H1 (cell line): Measurements from ENCODE around the gene GRK5. TPM values are rescaled to one million over a fixed set of nuclear protein-coding genes. Genes with fewer than 3 reads are reported as not detected.

ENCODE experiments used
- CTCF ChIA-PET: fragments of 300-600 bp; sonication (Branson Sonifier 250); formaldehyde crosslinking; loops from one replicate; lab custom pipeline; 2021; ENCODE audit not compliant: partially characterized antibody; lab: Charles Lee
- POLR2A ChIA-PET: fragments of 300-600 bp; sonication (Branson Sonifier 250); formaldehyde crosslinking; loops from one replicate; lab custom pipeline; 2021; ENCODE audit warnings: inconsistent platforms; ENCODE audit not compliant: partially characterized antibody; lab: Charles Lee
- DNase-seq, 2 experiments: peaks; one replicate each; pipeline versions ENCODE4 v3.0.0 to v3.0.0-alpha.2; 2010 to 2022; ENCODE audit warnings: low spot score in 2 of 2, low read depth in 1 of 2, mixed read lengths in 1 of 2
- FAIRE-seq: peaks from 2 replicates; lab custom pipeline; 2011; peaks lifted over from hg19 to GRCh38; lab: Jason Lieb, UNC
- H2AFZ ChIP-seq: 2 replicates; pipeline ENCODE4 v1.8.1; 2012; ENCODE audit warnings: low read length, inconsistent platforms
- H2AK5ac ChIP-seq: 2 replicates; pipeline ENCODE4 v1.6.1; 2013; ENCODE audit warnings: low read depth, low read length
- H2BK120ac ChIP-seq: replicated peaks from 2 replicates; pipeline ENCODE3; 2013; ENCODE audit warnings: low read depth, low read length, inconsistent platforms
- H2BK12ac ChIP-seq: 2 replicates; pipeline ENCODE4 v1.6.1; 2013; ENCODE audit warnings: low read depth, low read length
- H2BK15ac ChIP-seq: 2 replicates; pipeline ENCODE4 v1.6.1; 2013; ENCODE audit warnings: low read length
- H2BK20ac ChIP-seq: 2 replicates; pipeline ENCODE4 v1.6.1; 2013; ENCODE audit warnings: low read length
- H2BK5ac ChIP-seq: 2 replicates; pipeline ENCODE4 v1.6.1; 2013; ENCODE audit warnings: low read depth, low read length
- H3K14ac ChIP-seq: 2 replicates; pipeline ENCODE4 v1.6.1; 2013; ENCODE audit warnings: inconsistent platforms; ENCODE audit not compliant: insufficient read length
- H3K18ac ChIP-seq: 2 replicates; pipeline ENCODE4 v1.6.1; 2013; ENCODE audit warnings: low read length; ENCODE audit errors: extremely low read depth
- H3K23ac ChIP-seq: 2 replicates; pipeline ENCODE4 v1.6.1; 2013; ENCODE audit warnings: inconsistent platforms; ENCODE audit not compliant: insufficient read length
- H3K23me2 ChIP-seq: 2 replicates; pipeline ENCODE4 v1.6.1; 2013; ENCODE audit warnings: low read depth, low read length
- H3K27ac ChIP-seq: 2 replicates; pipeline ENCODE4 v1.6.1; 2011; ENCODE audit warnings: low read depth, low read length, inconsistent platforms
- H3K27me3 ChIP-seq, 4 experiments: replicated peaks in 1 of 4; 1 replicate in 1 of 4; 2 replicates in 3 of 4; pipeline versions ENCODE4 v1.6.1 to v1.8.1; 2011 to 2013; ENCODE audit warnings: low read length in 3 of 4, mild to moderate bottlenecking in 3 of 4, inconsistent platforms in 2 of 4, mixed read lengths in 2 of 4, moderate library complexity in 1 of 4; ENCODE audit not compliant: control insufficient read depth in 3 of 4, insufficient read depth in 3 of 4; ENCODE audit errors: extremely low read depth in 1 of 4
- H3K36me3 ChIP-seq, 4 experiments: 2 replicates each; pipeline versions ENCODE4 v1.6.1 to v1.8.1; 2011 to 2013; ENCODE audit warnings: mild to moderate bottlenecking in 4 of 4, low read length in 3 of 4, moderate library complexity in 2 of 4, control low read depth in 1 of 4, inconsistent platforms in 1 of 4; ENCODE audit not compliant: insufficient read depth in 4 of 4, control insufficient read depth in 2 of 4
- H3K4ac ChIP-seq: replicated peaks from 2 replicates; pipeline ENCODE3; 2013; ENCODE audit warnings: low read length, low read depth, mixed read lengths, inconsistent platforms; ENCODE audit not compliant: insufficient read length
- H3K4me1 ChIP-seq, 4 experiments: replicated peaks in 1 of 4; 1 replicate in 1 of 4; 2 replicates in 3 of 4; pipeline versions ENCODE4 v1.6.1 to v1.8.1; 2011 to 2013; ENCODE audit warnings: low read length in 3 of 4, inconsistent platforms in 2 of 4, mixed read lengths in 1 of 4; ENCODE audit not compliant: insufficient read depth in 4 of 4, control insufficient read depth in 3 of 4
- H3K4me2 ChIP-seq, 2 experiments: 2 replicates each; pipeline versions ENCODE4 v1.6.1 to v1.8.1; 2011 to 2013; ENCODE audit warnings: low read depth in 2 of 2, low read length in 2 of 2, control low read depth in 1 of 2, inconsistent platforms in 1 of 2, mild to moderate bottlenecking in 1 of 2; ENCODE audit not compliant: insufficient read depth in 1 of 2
- H3K4me3 ChIP-seq, 4 experiments: fragments of 200-600, 300-600 bp in 1 of 4; sonication (generic), shearing (Covaris generic), sonication (Bioruptor Twin) in 1 of 4; 2 replicates each; pipeline versions ENCODE4 v1.5.1 to v1.8.1; 2011 to 2016; ENCODE audit warnings: low read length in 4 of 4, low read depth in 3 of 4, control low read depth in 2 of 4, inconsistent platforms in 2 of 4, mild to moderate bottlenecking in 2 of 4, mixed read lengths in 1 of 4, moderate library complexity in 1 of 4; ENCODE audit not compliant: insufficient read depth in 2 of 4; ENCODE audit errors: extremely low read depth in 1 of 4
- H3K56ac ChIP-seq: replicated peaks from 2 replicates; pipeline ENCODE3; 2013; ENCODE audit warnings: low read depth, mild to moderate bottlenecking, mixed read lengths, low read length, inconsistent platforms; ENCODE audit not compliant: insufficient read length
- H3K79me1 ChIP-seq: 2 replicates; pipeline ENCODE4 v1.6.1; 2013; ENCODE audit warnings: low read depth, low read length, control low read depth
- H3K79me2 ChIP-seq, 2 experiments: 2 replicates each; pipeline versions ENCODE4 v1.6.1 to v1.8.1; 2012 to 2013; ENCODE audit warnings: low read length in 2 of 2, mild to moderate bottlenecking in 2 of 2, inconsistent platforms in 1 of 2; ENCODE audit not compliant: insufficient read depth in 2 of 2, control insufficient read depth in 1 of 2
- H3K9ac ChIP-seq, 4 experiments: replicated peaks in 1 of 4; 1 replicate in 1 of 4; 2 replicates in 3 of 4; pipeline versions ENCODE4 v1.6.1 to v1.8.1; 2011 to 2013; ENCODE audit warnings: low read depth in 3 of 4, low read length in 3 of 4, control low read depth in 2 of 4, mild to moderate bottlenecking in 2 of 4, moderate library complexity in 2 of 4, inconsistent platforms in 1 of 4; ENCODE audit errors: extremely low read depth in 1 of 4
- H3K9me3 ChIP-seq, 2 experiments: 2 replicates each; pipeline versions ENCODE4 v1.6.1 to v1.8.1; 2012 to 2013; ENCODE audit warnings: mild to moderate bottlenecking in 2 of 2, moderate library complexity in 2 of 2, control low read depth in 1 of 2, inconsistent platforms in 1 of 2, low read depth in 1 of 2, low read length in 1 of 2, mixed read lengths in 1 of 2; ENCODE audit not compliant: insufficient read depth in 2 of 2
- H4K20me1 ChIP-seq, 2 experiments: replicated peaks in 1 of 2; 2 replicates each; pipeline versions ENCODE3 to v1.8.1; 2011 to 2013; ENCODE audit warnings: inconsistent platforms in 2 of 2, low read length in 2 of 2, mild to moderate bottlenecking in 1 of 2; ENCODE audit not compliant: insufficient read depth in 2 of 2, control insufficient read depth in 1 of 2
- H4K5ac ChIP-seq: 2 replicates; pipeline ENCODE4 v1.6.1; 2013; ENCODE audit warnings: low read length, low read depth, mixed read lengths, inconsistent platforms; ENCODE audit not compliant: insufficient read length
- H4K8ac ChIP-seq: 2 replicates; pipeline ENCODE4 v1.8.0; 2013; ENCODE audit warnings: mild to moderate bottlenecking, moderate library complexity, low read length, inconsistent platforms; ENCODE audit not compliant: insufficient read depth; ENCODE audit errors: extremely low read depth
- H4K91ac ChIP-seq: replicated peaks from 2 replicates; pipeline ENCODE3; 2013; ENCODE audit warnings: low read length, mixed read lengths, inconsistent platforms; ENCODE audit not compliant: insufficient read length
- CREB1 ChIP-seq: IDR thresholded peaks from 2 replicates; pipeline ENCODE4 v1.6.1; 2012; ENCODE audit warnings: inconsistent platforms
- EP300 ChIP-seq, 2 experiments: IDR thresholded peaks; 1 replicate in 1 of 2; 2 replicates in 1 of 2; pipeline ENCODE4 v1.6.1; 2011 to 2012; ENCODE audit warnings: low read depth in 2 of 2, low read length in 2 of 2, mild to moderate bottlenecking in 2 of 2, borderline replicate concordance in 1 of 2, inconsistent platforms in 1 of 2, moderate library complexity in 1 of 2
- POU5F1 ChIP-seq: IDR thresholded peaks from 2 replicates; pipeline ENCODE4 v1.6.1; 2011; ENCODE audit warnings: low read depth, mild to moderate bottlenecking, low read length, moderate library complexity
- TAF7 ChIP-seq: optimal IDR thresholded peaks from 2 replicates; pipeline ENCODE3; 2011; ENCODE audit warnings: low read depth, mild to moderate bottlenecking, inconsistent platforms, low read length, moderate library complexity, borderline replicate concordance
- TCF12 ChIP-seq: IDR thresholded peaks from 2 replicates; pipeline ENCODE4 v1.6.1; 2011; ENCODE audit warnings: low read depth, mild to moderate bottlenecking, low read length
- WGBS, 2 experiments: shearing (Covaris generic) in 1 of 2; methylation state at CpG; one replicate each; pipeline versions ENCODE4 v1.1.6 to v1.1.7; 2013 to 2015; ENCODE audit warnings: low lambda C conversion rate in 2 of 2, mixed read lengths in 2 of 2, inconsistent platforms in 1 of 2, low coverage in 1 of 2, missing lambda C conversion rate in 1 of 2; ENCODE audit not compliant: insufficient replicate concordance in 2 of 2, insufficient coverage in 1 of 2, insufficient read length in 1 of 2; ENCODE audit errors: extremely low coverage in 1 of 2, missing lambda C conversion rate in 1 of 2; 5-methylcytosine and 5-hydroxymethylcytosine counted together
- polyA plus RNA-seq, 7 experiments: library from polyadenylated mRNA; depleted of rRNA in 3 of 7; stranded (reverse) in 5 of 7; unstranded in 2 of 7; fragments of >200 nt in 5 of 7; fragments of 200-250 nt in 2 of 7; gene quantifications; 1 replicate in 5 of 7; 2 replicates in 1 of 7; 4 replicates in 1 of 7; pipeline versions ENCODE4 v1.2.1 to v1.2.3, GENCODE V29; 2011 to 2013; ENCODE audit warnings: missing spikeins in 2 of 7, mixed read lengths in 2 of 7
- total RNA-seq: library from RNA; stranded (reverse); fragmentation: NEBNext Ultra II Directional; extraction: Animal tissue kit (Norgen Biotek cat#: 25700); gene quantifications from 2 replicates; pipeline ENCODE4 v1.2.1, GENCODE V29; 2021

Gene GRK5
- total and polyA plus RNA-seq, 2 of the 8 experiments (the other 6 are each of a cell fraction or from before 2014, with no cell fraction given): 0.54 to 2.5 TPM

GRCh38 chr10:119259345-119259744 lies 52.0 kb downstream of the GRK5 start:
- ChIA-PET POLR2A (interaction anchor here (0.6 to 0.7 kb wide), 2 partner anchors 50 to 83 kb away, joined by 3 to 4 read pairs; no protein-coding TSS in a partner anchor), CTCF (interaction anchor here (0.7 to 1.5 kb wide), 6 partner anchors 9 to 1522 kb away, joined by 3 to 5 read pairs (median 3); no protein-coding TSS in a partner anchor)
- H3K36me3 ChIP-seq: no peaks in the 10 kb centered on the region; a peak in 1 of 8 replicates
- H3K4me3 ChIP-seq: no peak overlapping the region
- H3K56ac ChIP-seq: no peak overlapping the region
- H2BK120ac ChIP-seq: no peak overlapping the region
- H2BK15ac ChIP-seq: no peak overlapping the region
- H4K91ac ChIP-seq: no peak overlapping the region
- TF ChIP-seq TAF7: no peak
- no peak for TF ChIP-seq TCF12
- no peak for TF ChIP-seq EP300 (IDR thresholded peaks at IDR 0.05; ENCODE audit: borderline replicate concordance in 1 of 2, low read depth in 2 of 2, low read length in 2 of 2)
- no peak for TF ChIP-seq CREB1
- no peak for TF ChIP-seq POU5F1
- H2AFZ ChIP-seq: no peak overlapping the region
- no peak overlapping the region for H3K23ac ChIP-seq
- no peak overlapping the region for H2AK5ac ChIP-seq
- no peak overlapping the region for H3K14ac ChIP-seq
- H4K20me1 ChIP-seq: no peaks in the 10 kb centered on the region
- peaks cover 3 to 6% of the 10 kb centered on the region in 2 experiments; a peak in 1 of 4 replicates for H3K9me3 ChIP-seq
- H3K4me1 ChIP-seq: no peaks in the 10 kb centered on the region; a peak in 1 of 7 replicates
- H4K5ac ChIP-seq: no peak overlapping the region
- DNase-seq: no peak
- no peak overlapping the region for H3K4me2 ChIP-seq
- no peak overlapping the region for H2BK20ac ChIP-seq
- no peak for FAIRE-seq
- H3K23me2 ChIP-seq: no peaks in the 10 kb centered on the region
- H3K79me1 ChIP-seq: no peaks in the 10 kb centered on the region
- no peak overlapping the region for H3K27ac ChIP-seq
- no peaks in the 10 kb centered on the region for H3K79me2 ChIP-seq
- 100% methylated on average over 3 of the region's 3 CpGs; no CpG with 5 or more reads in 1 of the 2 experiments for WGBS, 2 experiments
- no peak overlapping the region for H3K9ac ChIP-seq
- no peak overlapping the region for H3K4ac ChIP-seq
- H2BK12ac ChIP-seq: no peak overlapping the region
- H3K27me3 ChIP-seq: peaks cover 0 to 3% (median under 1%) of the 10 kb centered on the region in 4 experiments; a peak in 2 of 7 replicates
- H2BK5ac ChIP-seq: no peak overlapping the region
- H3K18ac ChIP-seq: no peak overlapping the region
- H4K8ac ChIP-seq: no peak overlapping the region
